PC-9 (cell line): ENCODE results near the gene IGLL1.

Source experiments
- EZH2 ChIP-seq: fragments of 200-600 bp; sonication (generic); IDR thresholded peaks from 2 replicates; pipeline ENCODE4 v1.8.0; 2017; ENCODE audit warnings: antibody characterized with exemption, low read depth
- TF ChIP-seq, protein P1 (sequence below): fragments of 200-600 bp; sonication (generic); conservative IDR thresholded peaks from 2 replicates; pipeline ENCODE4 v1.6.1; 2017; ENCODE audit warnings: mixed run types, antibody characterized with exemption, mild to moderate bottlenecking, moderate library complexity

DNA sequence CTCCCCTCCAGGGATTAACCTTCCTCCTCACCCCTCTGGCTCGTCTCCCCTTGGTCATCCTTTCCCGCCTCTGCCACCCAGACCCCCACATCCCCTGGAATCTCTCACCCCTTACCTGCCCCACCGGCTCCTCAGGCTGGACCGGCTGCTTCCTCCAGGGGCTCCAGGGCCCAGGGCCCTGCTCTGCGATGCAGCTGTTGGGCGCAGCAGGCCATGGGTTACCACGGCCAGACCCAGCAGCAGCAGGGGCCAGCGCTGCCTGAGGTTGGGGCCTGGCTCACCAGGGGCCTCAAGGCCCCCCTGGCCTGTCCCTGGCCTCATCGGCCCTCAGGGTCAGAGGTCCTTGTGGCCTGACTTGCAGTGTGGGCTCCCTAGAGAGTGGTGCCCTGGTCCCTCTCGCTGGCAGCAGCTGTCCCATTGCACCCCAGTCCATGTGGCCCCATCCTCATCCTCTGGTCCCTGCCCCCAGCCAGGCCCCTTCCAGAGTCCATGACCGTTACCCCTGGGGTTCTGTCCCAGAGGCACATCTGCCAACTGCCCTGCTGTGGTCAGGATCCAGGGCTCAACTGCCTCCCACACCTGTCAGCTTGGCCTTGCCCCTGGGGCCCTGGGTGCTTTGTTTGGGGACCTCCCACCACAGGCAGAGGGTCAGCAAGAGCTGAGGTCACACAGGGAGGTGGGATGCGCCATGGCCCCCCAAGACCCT, at the start of gene IGLL1:
- TF ChIP-seq EZH2 = no peak
- TF ChIP-seq, protein P1, sequence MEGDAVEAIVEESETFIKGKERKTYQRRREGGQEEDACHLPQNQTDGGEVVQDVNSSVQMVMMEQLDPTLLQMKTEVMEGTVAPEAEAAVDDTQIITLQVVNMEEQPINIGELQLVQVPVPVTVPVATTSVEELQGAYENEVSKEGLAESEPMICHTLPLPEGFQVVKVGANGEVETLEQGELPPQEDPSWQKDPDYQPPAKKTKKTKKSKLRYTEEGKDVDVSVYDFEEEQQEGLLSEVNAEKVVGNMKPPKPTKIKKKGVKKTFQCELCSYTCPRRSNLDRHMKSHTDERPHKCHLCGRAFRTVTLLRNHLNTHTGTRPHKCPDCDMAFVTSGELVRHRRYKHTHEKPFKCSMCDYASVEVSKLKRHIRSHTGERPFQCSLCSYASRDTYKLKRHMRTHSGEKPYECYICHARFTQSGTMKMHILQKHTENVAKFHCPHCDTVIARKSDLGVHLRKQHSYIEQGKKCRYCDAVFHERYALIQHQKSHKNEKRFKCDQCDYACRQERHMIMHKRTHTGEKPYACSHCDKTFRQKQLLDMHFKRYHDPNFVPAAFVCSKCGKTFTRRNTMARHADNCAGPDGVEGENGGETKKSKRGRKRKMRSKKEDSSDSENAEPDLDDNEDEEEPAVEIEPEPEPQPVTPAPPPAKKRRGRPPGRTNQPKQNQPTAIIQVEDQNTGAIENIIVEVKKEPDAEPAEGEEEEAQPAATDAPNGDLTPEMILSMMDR = no peak
